ENCODE data around the gene S100A5.
A peak's percentile ranks its signal among the peaks of the same experiment; 100 is the strongest.
"Not testable (repeated sequence)": the region's sequence is repeated elsewhere in the genome, so short reads cannot be mapped to it uniquely, and the experiment has no call there.

Gene S100A5

DNA sequence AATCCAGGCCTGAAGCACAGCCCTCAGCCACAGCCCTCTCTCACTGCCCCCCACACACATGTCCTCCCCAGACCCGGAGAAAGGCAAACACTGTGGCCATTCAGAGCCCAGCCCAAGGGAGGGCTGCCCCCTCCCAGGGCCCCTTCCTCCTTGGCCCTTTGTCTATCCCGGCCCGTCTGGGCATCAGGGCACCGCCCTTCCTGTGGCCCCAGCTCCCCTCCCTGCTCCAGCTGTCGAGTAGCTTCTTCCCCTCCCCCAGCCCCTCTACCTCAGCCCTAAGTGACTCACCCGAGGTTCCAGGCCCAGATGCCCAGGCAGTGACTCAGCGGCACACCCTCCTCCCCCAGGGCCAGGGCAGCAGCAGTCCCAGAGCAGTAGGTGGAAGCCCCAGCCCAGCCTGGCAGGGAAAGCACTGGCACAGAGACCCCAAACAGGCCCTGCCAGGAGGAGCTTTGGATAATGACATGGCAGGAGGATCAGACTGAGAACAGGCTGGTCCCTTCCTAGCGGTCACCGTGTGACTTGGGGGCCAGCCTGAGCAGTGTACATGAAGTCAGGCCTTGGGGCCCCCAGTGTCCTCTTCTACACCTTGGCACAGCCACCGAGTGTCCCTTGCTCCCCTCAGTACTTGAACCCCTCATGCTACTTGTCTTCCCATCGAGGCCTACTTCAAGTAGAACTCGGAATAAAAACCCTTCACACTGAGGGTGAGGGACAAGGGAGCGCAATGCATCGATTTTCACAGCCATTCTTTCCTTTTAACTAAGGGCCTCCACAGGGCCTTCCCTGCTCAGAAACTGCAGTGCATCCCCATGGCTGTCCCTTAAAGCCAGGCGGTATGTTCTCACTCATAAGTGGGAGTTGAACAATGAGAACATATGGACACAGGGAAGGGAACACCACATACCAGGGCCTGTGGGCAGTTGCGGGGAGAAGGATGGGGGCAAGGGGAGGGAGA is 26.0 kb upstream of the S100A5 start:
- peak; percentile 99 for DNase-seq

DNA sequence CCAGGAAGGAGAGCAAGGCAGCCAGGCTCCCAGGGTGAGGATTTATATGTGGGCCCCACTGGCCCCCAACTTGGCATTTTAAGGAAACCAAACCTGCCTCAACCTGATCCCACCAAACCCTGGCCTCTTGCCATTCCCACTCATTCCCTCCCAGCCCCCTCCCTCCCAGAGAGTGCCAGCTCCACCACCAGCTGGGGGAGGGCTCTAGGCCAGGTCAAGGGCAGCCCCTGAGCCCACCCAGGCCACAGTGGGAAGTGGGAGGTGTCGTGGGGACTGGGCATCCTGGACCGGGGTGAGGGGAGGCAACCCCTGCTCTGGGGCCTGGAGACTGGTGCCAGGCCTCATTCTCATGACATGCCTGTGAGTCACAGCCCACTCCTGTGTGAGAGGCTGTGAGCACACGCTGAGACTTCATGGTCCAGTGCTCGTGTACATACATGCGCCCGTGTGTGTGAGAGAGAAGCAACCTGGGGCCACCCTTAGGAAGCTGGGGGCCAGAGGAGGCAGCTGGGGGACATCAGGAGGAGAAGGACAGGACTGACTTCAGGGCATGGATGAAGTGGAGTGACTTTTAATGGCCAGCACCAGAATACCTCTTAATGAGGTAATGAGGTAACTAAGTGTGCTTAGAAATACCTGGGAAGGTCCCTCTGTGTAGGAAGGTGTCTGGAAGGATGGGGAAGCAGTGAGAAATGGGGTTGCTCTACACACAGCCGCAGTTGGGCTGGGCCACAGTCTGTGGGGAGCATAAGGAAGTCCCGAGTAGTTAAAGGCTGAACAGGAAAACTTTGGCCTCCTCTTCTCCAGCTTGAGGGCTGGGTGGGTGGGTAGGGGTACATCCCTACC is 25.0 kb upstream of the S100A5 start, which contains the start of gene S100A2:
TSS of gene S100A2 (minus strand) at position 316 of the 846 bp plus-strand sequence. CDS start 1,967 bp downstream, outside the sequence.
- peak; percentile 96 for DNase-seq

DNA sequence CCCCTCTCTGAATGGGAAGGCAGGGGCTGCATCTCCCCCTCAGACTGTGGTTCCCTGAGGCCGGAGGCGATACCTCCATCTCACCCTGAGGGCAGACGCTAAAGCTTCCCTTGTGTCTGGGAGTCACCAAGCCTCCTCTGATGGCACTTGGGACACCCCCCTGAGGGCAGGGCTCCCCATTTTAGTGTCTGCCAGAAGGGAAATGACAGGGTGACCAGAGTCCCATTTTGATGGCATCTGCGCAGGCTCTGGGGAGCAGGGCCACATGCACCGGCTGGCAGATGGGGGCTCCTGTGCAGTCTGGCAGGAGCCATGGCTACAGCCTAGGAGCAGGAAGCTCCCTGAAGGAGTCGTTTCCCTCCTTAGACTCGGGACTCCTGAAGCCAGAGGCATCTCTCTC is 23.3 kb upstream of the S100A5 start:
- no peak for DNase-seq

DNA sequence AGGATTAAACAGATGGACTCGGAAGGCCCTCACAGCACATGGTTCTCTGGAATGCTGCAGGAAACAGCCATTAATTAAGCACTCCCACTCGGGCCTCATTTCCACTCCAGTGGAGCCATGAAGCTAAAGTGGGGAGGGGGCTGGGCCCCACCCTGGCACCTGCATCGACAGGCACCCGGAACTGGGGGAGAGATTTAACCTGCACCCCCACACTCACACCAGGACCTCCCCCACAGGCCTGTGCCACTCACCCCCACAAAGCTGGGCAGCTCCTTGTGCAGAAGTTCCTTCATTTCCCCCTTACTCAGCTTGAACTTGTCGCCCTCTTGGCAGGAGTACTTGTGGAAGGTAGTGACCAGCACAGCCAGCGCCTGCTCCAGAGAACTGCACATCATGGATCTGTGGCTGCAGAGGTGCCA is 22.8 kb upstream of the S100A5 start:
- no peak for DNase-seq

DNA sequence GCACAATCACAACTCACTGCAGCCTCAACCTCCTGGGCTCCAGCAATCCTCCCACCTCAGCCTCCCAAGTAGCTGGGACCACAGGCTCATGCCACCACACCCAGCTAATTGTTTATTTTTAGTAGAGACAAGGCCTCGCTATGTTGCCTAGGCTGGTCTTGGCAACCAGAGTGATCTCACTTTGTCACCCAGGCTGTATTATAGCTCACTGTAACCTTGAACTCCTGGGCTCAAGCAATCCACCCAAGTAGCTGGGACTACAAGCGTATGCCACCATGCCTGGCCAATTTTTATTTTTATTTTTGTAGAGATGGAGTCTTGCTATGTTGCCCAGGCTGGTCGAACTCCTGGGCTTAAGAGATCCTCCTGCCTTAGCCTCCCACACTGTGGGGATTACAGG is 21.3 kb upstream of the S100A5 start:
- not testable (repeated sequence) for DNase-seq

DNA sequence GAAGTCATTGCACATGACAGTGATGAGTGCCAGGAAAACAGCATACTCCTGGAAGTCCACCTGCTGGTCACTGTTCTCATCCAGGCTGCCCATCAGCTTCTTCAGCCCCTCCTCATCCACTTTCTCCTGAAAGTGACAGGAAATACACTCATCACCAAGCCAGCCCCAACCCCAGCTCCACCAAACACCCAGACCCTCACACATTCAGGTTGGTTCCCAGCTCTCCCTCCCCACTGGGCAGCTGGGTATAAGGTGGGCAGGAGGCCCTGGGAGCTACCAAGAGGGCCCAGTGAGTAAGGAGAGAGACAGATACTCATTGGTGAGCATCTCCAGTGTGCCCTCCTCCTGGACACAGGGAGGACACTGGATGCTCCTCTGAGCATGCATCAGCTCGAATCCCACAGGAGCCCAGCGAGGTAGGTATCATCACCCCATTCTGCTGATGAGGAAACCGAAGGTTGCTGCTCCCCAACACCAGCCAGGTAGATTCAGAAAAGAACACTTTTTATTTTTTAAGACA is 20.8 kb upstream of the S100A5 start:
- no peak for DNase-seq

GRCh38 chr1:153560771-153561465 is 20.2 kb upstream of the S100A5 start:
- DNase-seq, result no peak

GRCh38 chr1:153560241-153560640 is 19.5 kb upstream of the S100A5 start:
- no peak for DNase-seq

DNA sequence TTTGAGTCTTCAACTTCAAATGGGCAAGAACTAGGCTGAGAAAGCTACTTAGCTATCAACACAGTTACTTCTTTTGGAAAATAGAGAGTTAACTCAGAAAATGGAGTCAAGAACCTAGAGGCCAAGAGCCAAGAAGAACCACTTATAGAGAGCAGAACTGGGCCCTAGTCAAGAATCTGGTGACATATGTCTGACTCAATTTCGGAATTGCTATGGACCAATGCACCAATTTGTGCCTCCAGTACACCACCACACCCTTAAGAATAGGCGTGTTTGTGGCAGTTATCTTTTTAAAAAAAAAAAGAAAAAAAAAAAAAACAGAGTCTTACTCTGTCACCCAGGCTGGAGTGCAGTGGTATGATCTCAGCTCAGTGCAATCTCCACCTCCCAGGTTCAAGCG is 17.1 kb upstream of the S100A5 start:
- DNase-seq, result no peak

DNA sequence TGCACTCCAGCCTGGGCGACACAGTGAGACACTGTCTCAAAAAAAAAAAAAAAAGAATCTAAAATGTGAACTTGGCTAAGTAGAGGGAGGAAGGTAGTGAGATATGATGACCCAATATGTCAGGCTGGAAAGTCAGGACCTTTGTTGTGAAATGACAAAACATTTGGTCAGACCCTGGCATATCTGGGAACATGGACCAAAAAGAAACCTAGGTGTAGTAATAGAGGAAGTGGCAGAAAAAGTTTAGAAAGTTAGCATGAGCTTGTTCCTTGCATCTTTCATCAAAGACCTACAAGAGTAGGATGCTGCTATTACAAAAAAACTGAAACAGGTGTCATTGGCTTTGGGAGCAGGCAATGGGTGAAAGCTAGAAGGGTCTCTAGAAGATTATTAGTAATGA is 15.6 kb upstream of the S100A5 start:
- no peak for DNase-seq

GRCh38 chr1:153553830-153554541 is 13.3 kb upstream of the S100A5 start:
- no peak for DNase-seq

DNA sequence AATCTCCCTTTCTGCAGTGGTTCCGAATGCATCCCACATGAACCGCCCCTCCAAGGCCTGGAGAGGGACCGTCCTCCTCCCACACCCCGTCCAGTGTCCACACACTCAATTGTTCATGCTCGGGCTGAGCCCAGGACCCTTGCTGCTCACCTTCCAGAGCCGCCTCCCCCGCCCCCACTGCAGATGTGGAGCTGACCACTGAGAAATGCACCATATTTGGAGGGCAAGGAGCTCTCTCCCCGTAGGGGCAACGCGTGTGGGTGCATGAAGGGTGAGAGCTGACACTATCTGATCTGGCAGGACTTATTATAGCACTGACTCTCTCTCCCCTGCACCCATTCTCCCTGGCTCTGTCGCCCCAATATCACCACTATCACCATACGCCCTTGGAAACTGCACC is 12.4 kb upstream of the S100A5 start:
- no peak for DNase-seq

GRCh38 chr1:153552335-153552734 is 11.6 kb upstream of the S100A5 start:
- DNase-seq, result no peak

DNA sequence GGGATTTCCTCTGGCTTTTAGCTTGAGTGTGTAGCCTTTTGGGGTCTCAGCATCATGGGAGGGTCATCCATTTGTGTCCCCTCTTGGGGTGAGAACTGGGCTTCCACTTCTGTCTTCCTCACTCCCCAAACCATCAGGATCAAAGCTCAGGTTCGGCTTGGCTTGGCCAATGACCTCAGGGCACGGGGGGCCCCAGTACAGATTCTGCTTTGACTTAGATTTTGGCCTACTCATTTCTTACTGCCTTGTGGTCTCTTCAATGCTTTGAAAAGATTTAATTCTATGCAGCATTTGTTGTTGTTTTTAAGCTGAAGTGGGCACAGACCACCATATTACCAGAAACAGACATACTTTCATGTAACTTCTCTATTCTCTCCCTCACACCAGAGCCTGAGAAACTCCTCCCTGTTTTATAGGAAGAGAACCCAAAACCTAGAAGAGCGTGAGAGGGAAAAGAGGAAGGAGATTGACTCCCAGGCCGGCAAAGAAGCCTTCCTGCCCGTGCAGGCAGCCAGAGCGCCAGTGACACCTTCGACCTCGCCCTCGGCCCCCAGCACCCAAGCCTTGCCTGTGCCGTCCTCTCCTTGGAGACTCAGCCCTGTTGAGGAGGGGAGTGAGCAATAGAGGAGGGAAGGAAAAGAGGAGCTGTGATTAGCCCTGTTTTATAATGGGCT is 10.2 kb upstream of the S100A5 start:
- no peak for DNase-seq

DNA sequence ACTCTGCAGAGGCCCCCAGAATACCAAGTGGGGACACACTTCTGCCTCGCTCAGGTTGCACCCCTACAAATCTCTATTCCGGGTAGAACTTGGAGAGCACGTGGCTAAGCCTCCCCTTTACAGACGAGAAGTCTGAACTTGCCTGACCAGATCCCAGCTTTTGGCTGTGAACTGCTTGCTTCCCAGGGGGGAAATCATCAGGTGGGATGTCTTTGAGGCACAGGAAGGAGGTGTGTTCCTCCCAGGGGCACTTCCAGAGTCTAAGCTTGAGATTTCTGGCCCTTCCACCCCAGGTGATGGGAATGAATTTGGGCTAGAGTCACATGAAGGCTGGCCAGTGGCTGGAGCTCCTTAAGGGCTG is 9.6 kb upstream of the S100A5 start:
- no peak for DNase-seq

DNA sequence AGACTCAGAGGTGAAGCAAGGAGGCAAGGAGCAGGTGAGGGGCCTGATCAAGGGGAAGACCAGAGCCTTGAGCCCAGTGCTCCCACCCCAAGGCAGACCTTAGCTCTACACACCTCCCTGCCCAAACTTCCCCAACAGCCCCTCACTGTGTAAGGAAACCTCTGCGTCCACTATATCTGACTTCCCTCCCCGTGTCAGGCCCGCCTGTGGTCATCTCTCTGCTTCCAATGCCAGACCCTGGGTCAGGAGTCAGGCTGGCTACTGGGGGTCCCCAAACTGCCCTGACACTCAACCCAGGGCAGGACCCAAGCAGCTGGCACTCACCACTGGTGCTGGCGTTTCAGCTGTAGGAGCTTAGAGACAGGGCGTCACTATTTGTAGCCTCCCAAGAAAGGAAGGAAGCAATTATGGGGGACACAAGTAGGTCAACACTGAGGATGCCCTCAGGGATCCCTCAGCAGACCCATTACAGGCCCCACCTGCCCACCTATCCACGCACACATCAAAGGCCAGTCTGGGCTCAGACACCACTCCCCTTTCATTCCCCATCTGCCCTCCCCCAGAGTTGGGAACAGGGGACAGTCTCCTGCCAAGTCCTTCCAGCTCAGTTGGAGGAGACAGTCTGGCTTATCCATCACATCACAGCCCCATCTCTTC is 9.1 kb upstream of the S100A5 start:
- DNase-seq, result no peak

DNA sequence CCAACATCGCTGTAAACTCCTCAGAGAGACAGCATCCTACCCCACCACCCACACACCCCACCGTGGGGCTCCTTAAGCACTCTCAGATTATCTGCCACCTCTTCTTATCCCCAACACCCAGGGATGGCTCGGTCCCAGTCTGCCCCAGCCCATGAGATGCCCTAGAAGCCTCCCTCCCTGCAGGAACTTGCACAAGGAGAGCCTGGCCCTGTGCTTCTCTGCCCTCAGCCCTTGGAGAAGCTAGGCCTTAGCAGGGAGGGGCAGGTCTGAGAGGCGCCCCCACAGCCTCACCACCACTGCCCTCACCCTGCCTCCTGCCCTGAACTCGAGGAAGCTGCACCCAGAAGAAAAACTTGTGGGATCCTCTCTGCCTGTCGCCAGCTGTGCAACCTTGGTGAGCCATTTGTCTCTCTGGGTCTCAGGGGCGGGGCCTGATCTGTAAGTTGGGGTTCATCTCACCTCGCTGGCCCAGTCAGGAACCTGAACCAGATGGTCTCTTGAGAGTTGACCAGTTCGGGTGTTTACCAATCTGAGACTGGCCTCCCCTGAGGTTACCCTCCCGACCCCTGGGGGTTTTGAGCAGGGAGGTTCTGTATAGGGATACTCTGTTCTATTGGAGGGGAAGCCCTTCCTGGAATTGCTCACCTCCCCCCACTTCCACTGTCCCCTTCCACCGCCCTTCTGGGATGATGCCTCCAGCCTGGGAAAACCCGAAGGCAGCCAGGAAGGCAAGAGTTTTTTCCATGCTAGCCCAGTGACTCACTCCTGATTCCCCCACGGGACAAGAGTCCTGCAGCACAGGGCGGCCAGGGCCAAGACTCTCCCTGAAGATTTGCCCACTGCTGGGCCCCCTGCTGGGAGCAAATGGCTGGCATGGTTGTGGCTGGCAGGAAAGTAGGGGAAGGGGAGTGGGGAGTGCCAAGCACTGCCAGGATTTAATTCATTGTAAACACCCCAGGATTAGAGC is 8.3 kb upstream of the S100A5 start, which contains the start of gene S100A3:
TSS of gene S100A3 (minus strand) at position 537 of the 967 bp plus-strand sequence. CDS start 773 bp downstream, outside the sequence.
- peak; percentile 93 for DNase-seq

DNA sequence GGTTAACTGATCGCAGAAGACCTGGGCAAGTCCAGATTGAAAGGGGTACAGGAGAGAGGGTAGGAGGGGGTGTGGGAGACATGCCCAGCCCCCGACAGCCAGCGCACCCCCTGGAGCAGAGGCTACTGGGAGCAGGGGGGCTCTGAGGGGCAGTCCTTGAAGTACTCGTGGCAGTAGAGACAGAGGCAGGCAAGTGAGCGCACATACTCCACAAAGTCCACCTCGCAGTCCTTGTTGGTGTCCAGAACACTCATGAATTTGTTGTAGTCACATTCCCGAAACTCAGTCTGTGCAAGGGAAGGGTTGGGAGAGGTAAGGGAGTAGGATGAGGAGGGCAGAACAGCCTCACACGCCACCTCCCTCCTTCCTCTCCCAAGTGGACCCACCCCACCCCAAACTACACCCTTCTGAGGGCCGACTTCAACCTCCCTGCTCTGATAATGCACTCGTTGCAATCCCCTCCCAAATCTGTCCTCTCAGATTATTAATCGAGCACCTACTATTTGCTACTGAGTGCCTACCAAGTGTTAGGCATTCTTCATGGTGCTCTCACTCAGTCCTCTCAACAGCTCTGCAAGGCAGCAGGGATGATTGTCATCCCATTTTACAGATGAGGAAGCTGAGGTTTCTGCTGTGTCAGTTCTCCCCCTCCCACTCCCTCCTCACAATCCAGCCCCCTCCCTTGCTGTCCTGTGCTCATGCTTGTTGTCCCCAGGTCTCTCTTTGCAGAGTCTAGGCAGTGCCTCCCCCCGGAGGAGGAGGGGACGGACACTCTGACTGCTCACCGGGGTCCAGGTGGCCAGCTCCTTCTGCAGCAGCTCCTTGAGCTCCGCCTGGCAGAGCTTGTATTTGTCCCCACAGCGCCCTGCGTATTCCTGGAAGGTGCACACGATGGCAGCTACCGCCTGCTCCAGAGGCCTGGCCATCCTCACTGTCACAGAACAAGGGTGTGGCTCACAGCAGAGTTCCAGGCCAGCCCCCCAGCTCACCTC is 7.1 kb upstream of the S100A5 start:
- no peak for DNase-seq
